Measurements from ENCODE around the gene NMNAT3. TPM values are rescaled to one million over a fixed set of nuclear protein-coding genes. Genes with fewer than 3 reads are reported as not detected.
A peak's percentile ranks its signal among the peaks of the same experiment; 100 is the strongest.

The NMNAT3 gene
- not detected in 2 replicates for polyA plus RNA-seq (2012; rRNA removed)
- polyA plus RNA-seq (2012; cell fraction: cytosol; rRNA removed): not detected in 2 replicates
- not detected in 2 replicates for polyA plus RNA-seq (2012; cell fraction: nucleus; rRNA removed)

- Histone ChIP-seq H3K9ac (no peak within 1 kb of the TSS), H4K20me1 (ENCODE audit: insufficient read depth) (no peaks in the 10 kb centered on the region), H3K9me2 (no peaks in the 10 kb centered on the region), H3K36me3 (replicated peaks in 1 of 2; ENCODE audit: control insufficient read depth in 1 of 2, insufficient read depth in 2 of 2, low read length in 1 of 2) (no peaks in the 10 kb centered on the region), H3F3A (replicated peaks; ENCODE audit: insufficient read depth) (no peaks in the 10 kb centered on the region), H3K79me2 (ENCODE audit: insufficient read depth) (no peaks in the 10 kb centered on the region), H2AFZ (ENCODE audit: low read depth) (no peak within 1 kb of the TSS), H3K4me3 (ENCODE audit: low read depth in 2 of 2, low read length in 1 of 2) (no peak within 1 kb of the TSS), H3K27ac (ENCODE audit: low read depth in 2 of 2, low read length in 1 of 2) (no peak within 1 kb of the TSS), H3K27me3 (ENCODE audit: insufficient read depth) (no peaks in the 10 kb centered on the region), H3K9me3 (no peaks in the 10 kb centered on the region), H3K4me2 (no peak within 1 kb of the TSS), H3K4me1 (ENCODE audit: control insufficient read depth in 1 of 2, insufficient read depth in 2 of 2, low read depth in 1 of 2, low read length in 1 of 2) (peaks cover 0 to 33% of the 10 kb centered on the region in 2 experiments; a peak in 2 of 4 replicates)
- POLR2A ChIA-PET: no interaction called here
- DNase-seq: peak; percentile 42
- TF ChIP-seq USF2 (IDR thresholded peaks at IDR 0.05; ENCODE audit: borderline replicate concordance, low read depth, low read length): no peak
- no peak for TF ChIP-seq RFX5 (IDR thresholded peaks at IDR 0.05; ENCODE audit: low read length)
- no peak for TF ChIP-seq NRF1 (IDR thresholded peaks at IDR 0.05; ENCODE audit: low read depth, low read length)
- no peak for TF ChIP-seq FOXJ3 (CRISPR knock-in tag; IDR thresholded peaks at IDR 0.05)
- TF ChIP-seq TEAD4 (IDR thresholded peaks at IDR 0.05; ENCODE audit: borderline replicate concordance, insufficient read depth): no peak
- TF ChIP-seq YY1 (IDR thresholded peaks at IDR 0.05; ENCODE audit: low read depth): no peak
- TF ChIP-seq REST (IDR thresholded peaks at IDR 0.05; ENCODE audit: low read depth, low read length): no peak
- no peak for TF ChIP-seq ELF1 (IDR thresholded peaks at IDR 0.05)
- no peak for TF ChIP-seq EZH2phosphoT487 (IDR thresholded peaks at IDR 0.05; ENCODE audit: borderline replicate concordance, low read depth)
- no peak for TF ChIP-seq POLR2AphosphoS5 (IDR thresholded peaks at IDR 0.05; ENCODE audit: low read depth, low read length)
- no peak for TF ChIP-seq ZBTB33 (IDR thresholded peaks at IDR 0.05; ENCODE audit: borderline replicate concordance, low read depth)
- TF ChIP-seq PBX3 (IDR thresholded peaks at IDR 0.05): no peak
- no peak for TF ChIP-seq MXI1 (IDR thresholded peaks at IDR 0.05; ENCODE audit: low read depth, low read length)
- no peak for TF ChIP-seq RCOR1 (IDR thresholded peaks at IDR 0.05; ENCODE audit: low read length)
- no peak for TF ChIP-seq EP300 (IDR thresholded peaks at IDR 0.05; ENCODE audit: borderline replicate concordance in 1 of 2, low read depth in 1 of 2, low read length in 1 of 2)
- TF ChIP-seq IRF3 (IDR thresholded peaks at IDR 0.05; ENCODE audit: low read depth, low read length): no peak
- TF ChIP-seq MEF2A (IDR thresholded peaks at IDR 0.05; ENCODE audit: borderline replicate concordance, low read depth): no peak
- no peak for TF ChIP-seq CHD2 (IDR thresholded peaks at IDR 0.05; ENCODE audit: low read length, partially characterized antibody)
- TF ChIP-seq SMC3 (IDR thresholded peaks at IDR 0.05; ENCODE audit: low read depth, low read length): no peak
- WGBS (ENCODE audit: low lambda C conversion rate): 75% methylated on average over 31 of the region's 65 CpGs
- CTCF ChIA-PET: no interaction called here
Observed at GRCh38 chr3:139677388-139678155, at the start of gene NMNAT3. Gene NMNAT3, minus strand, starts transcription at chr3:139677972. Its CDS starts 50,248 bp downstream, at chr3:139627724.
